DOHH2 (cell line): ENCODE measurements around the gene YTHDF2.
"Not testable (repeated sequence)": the region's sequence is repeated elsewhere in the genome, so short reads cannot be mapped to it uniquely, and the experiment has no call there.

Source experiments
- H3F3A ChIP-seq: fragments of 200-600 bp; sonication (generic), shearing (Covaris generic); 2 replicates; pipeline ENCODE4 v1.6.0; 2016; ENCODE audit warnings: antibody characterized with exemption, mild to moderate bottlenecking; ENCODE audit not compliant: control insufficient read depth, insufficient read depth
- H3K27ac ChIP-seq: fragments of 200-600 bp; sonication (generic); 2 replicates; pipeline ENCODE4 v1.5.1; 2014; ENCODE audit warnings: low read depth, mild to moderate bottlenecking, low read length, moderate library complexity
- H3K27me3 ChIP-seq: fragments of 200-600 bp; sonication (generic); 2 replicates; pipeline ENCODE4 v1.6.1; 2014; ENCODE audit warnings: mild to moderate bottlenecking, low read length, mixed read lengths; ENCODE audit not compliant: control insufficient read depth
- H3K36me3 ChIP-seq: fragments of 200-600 bp; sonication (generic); 2 replicates; pipeline ENCODE4 v1.6.1; 2014; ENCODE audit warnings: mild to moderate bottlenecking, low read length, moderate library complexity, mixed read lengths; ENCODE audit not compliant: control insufficient read depth
- H3K4me1 ChIP-seq: fragments of 200-600 bp; sonication (generic); 2 replicates; pipeline ENCODE4 v1.6.1; 2014; ENCODE audit warnings: mild to moderate bottlenecking, low read length, mixed read lengths; ENCODE audit not compliant: control insufficient read depth
- H3K4me2 ChIP-seq: fragments of 200-600 bp; sonication (generic); 2 replicates; pipeline ENCODE4 v1.6.0; 2014; ENCODE audit warnings: mild to moderate bottlenecking, low read length, moderate library complexity
- H3K4me3 ChIP-seq: fragments of 200-600 bp; sonication (generic); 2 replicates; pipeline ENCODE4 v1.5.1; 2014; ENCODE audit warnings: mild to moderate bottlenecking, low read length, mixed read lengths
- H3K79me2 ChIP-seq: fragments of 200-600 bp; sonication (generic); 2 replicates; pipeline ENCODE4 v1.6.1; 2014; ENCODE audit warnings: mild to moderate bottlenecking, low read length, mixed read lengths; ENCODE audit not compliant: control insufficient read depth
- H3K9me2 ChIP-seq: fragments of 200-600 bp; sonication (generic); replicated peaks from 2 replicates; pipeline ENCODE4 v1.6.1; 2014; ENCODE audit warnings: mild to moderate bottlenecking, low read length, mixed read lengths; ENCODE audit not compliant: control insufficient read depth
- H3K9me3 ChIP-seq: fragments of 200-600 bp; sonication (generic); 2 replicates; pipeline ENCODE4 v1.6.1; 2014; ENCODE audit warnings: antibody characterized with exemption, low read length, mixed read lengths; ENCODE audit not compliant: control insufficient read depth, insufficient read depth
- H4K20me1 ChIP-seq: fragments of 200-600 bp; sonication (generic); 2 replicates; pipeline ENCODE4 v1.6.0; 2014; ENCODE audit warnings: low read depth, mild to moderate bottlenecking, antibody characterized with exemption, low read length, moderate library complexity; ENCODE audit not compliant: control insufficient read depth, insufficient read depth
- EZH2phosphoT487 ChIP-seq: fragments of 200-600 bp; sonication (generic); IDR thresholded peaks from 2 replicates; pipeline ENCODE4 v1.6.1; 2017; ENCODE audit warnings: borderline replicate concordance, mild to moderate bottlenecking, antibody characterized with exemption, low read length, moderate library complexity, mixed read lengths
- TF ChIP-seq, protein P1 (sequence below): fragments of 200-600 bp; sonication (generic); IDR thresholded peaks from one replicate; pipeline ENCODE4 v1.5.1; 2014; ENCODE audit warnings: antibody characterized with exemption, mild to moderate bottlenecking, low read depth, low read length; ENCODE audit not compliant: poor library complexity, severe bottlenecking

Gene YTHDF2

DNA sequence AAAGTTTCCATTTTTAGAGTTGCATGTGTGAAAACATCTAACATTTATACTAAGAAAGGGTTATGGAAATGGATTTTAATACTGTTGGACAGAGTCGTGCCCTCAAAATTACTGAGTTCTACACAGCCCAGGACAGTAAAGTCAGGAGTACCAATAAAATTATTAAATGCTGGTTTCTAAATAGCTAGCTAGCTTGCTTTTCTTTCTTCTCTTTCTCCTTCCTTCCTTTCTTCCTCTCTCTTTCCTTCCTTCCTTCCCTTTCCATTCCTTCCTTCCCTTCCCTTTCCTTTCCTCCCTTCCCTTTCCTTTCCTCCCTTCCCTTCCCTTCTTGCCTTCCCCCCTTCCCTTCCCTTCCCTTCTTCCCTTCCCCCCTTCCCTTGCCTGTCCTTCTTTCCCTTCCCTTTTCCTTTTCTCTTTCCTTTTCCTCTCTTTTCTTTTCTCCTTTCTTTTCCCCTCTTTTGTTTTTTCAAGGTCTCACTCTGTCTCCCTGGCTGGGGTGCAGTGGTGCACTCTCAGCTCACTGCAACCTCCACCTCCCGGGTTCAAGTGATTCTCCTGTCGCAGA is 33.9 kb downstream of the YTHDF2 start:
- H3K27me3 ChIP-seq, result no peaks in the 10 kb centered on the region
- H3F3A ChIP-seq, result peaks cover 35% of the 10 kb centered on the region
- peaks cover 36% of the 10 kb centered on the region for H3K79me2 ChIP-seq
- peaks cover 67% of the 10 kb centered on the region for H3K36me3 ChIP-seq
- TF ChIP-seq, protein P1, sequence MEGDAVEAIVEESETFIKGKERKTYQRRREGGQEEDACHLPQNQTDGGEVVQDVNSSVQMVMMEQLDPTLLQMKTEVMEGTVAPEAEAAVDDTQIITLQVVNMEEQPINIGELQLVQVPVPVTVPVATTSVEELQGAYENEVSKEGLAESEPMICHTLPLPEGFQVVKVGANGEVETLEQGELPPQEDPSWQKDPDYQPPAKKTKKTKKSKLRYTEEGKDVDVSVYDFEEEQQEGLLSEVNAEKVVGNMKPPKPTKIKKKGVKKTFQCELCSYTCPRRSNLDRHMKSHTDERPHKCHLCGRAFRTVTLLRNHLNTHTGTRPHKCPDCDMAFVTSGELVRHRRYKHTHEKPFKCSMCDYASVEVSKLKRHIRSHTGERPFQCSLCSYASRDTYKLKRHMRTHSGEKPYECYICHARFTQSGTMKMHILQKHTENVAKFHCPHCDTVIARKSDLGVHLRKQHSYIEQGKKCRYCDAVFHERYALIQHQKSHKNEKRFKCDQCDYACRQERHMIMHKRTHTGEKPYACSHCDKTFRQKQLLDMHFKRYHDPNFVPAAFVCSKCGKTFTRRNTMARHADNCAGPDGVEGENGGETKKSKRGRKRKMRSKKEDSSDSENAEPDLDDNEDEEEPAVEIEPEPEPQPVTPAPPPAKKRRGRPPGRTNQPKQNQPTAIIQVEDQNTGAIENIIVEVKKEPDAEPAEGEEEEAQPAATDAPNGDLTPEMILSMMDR, result no peak
- TF ChIP-seq EZH2phosphoT487, result no peak
- H3K9me3 ChIP-seq, result no peaks in the 10 kb centered on the region
- peaks cover 23% of the 10 kb centered on the region; the same call in 1 of the 2 replicates for H4K20me1 ChIP-seq
- no peak overlapping the region for H3K27ac ChIP-seq
- no peaks in the 10 kb centered on the region for H3K4me1 ChIP-seq
- no peak overlapping the region for H3K4me3 ChIP-seq
- no peaks in the 10 kb centered on the region for H3K9me2 ChIP-seq
- no peak overlapping the region for H3K4me2 ChIP-seq

DNA sequence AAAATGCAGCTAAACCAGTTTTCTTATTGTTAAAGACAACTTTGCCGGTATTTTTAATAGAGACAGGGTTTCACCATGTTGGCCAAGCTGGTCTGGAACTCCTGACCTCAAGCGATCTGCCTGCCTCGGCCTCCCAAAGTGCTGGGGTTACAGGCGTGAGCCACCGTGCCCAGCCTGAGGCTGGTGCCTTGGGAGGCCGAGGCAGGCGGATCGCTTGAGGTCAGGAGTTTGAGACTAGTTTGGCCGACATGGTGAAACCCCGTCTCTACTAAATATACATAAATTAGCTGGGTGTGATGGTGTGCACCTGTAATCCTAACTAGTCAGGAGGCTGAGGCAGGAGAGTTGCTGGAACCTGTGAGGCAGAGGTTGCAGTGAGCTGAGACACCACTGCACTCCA is 35.2 kb downstream of the YTHDF2 start:
- peaks cover 55% of the 10 kb centered on the region for H3K36me3 ChIP-seq
- H3K79me2 ChIP-seq, result peaks cover 23% of the 10 kb centered on the region
- peaks cover 35% of the 10 kb centered on the region for H3F3A ChIP-seq

DNA sequence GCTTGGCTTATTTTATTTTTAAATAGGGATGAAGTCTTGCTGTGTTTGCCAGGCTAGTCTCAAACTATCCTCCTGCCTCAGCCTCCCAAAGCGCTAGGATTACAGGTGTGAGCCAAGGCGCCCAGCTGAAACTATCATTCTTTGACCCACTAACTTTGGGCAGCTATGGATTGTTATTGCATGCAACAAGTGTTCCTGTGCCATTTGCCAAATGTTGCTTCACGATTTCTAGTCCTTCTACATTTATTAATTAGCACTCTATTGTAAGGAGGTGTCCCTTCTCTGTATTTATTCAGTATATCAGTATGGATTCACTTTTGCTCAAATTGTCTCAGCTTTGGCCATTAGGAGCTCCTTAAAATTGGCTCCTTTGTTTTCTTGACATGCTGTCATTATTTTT is 36.4 kb downstream of the YTHDF2 start:
- Histone ChIP-seq H3K4me3 (no peak overlapping the region), H3K27me3 (no peaks in the 10 kb centered on the region), H3F3A (peaks cover 31% of the 10 kb centered on the region), H3K9me2 (no peaks in the 10 kb centered on the region), H3K9me3 (no peaks in the 10 kb centered on the region), H4K20me1 (0 out of 2 replicates have a peak, but pooled peaks cover 13% of the 10 kb centered on the region), H3K4me2 (no peak overlapping the region), H3K27ac (no peak overlapping the region), H3K4me1 (no peaks in the 10 kb centered on the region), H3K36me3 (peaks cover 48% of the 10 kb centered on the region), H3K79me2 (peaks cover 14% of the 10 kb centered on the region)
- TF ChIP-seq, protein P1, result no peak
- TF ChIP-seq EZH2phosphoT487, result no peak

More for the DNA sequence above, 35.2 kb downstream of the YTHDF2 start:
- H3K4me2 ChIP-seq, H3K9me3 ChIP-seq, H3K4me3 ChIP-seq, H3K27ac ChIP-seq, H3K27me3 ChIP-seq, H3K4me1 ChIP-seq, H3K9me2 ChIP-seq: not testable (repeated sequence)
- peaks cover 15% of the 10 kb centered on the region; the same call in 1 of the 2 replicates for H4K20me1 ChIP-seq

DNA sequence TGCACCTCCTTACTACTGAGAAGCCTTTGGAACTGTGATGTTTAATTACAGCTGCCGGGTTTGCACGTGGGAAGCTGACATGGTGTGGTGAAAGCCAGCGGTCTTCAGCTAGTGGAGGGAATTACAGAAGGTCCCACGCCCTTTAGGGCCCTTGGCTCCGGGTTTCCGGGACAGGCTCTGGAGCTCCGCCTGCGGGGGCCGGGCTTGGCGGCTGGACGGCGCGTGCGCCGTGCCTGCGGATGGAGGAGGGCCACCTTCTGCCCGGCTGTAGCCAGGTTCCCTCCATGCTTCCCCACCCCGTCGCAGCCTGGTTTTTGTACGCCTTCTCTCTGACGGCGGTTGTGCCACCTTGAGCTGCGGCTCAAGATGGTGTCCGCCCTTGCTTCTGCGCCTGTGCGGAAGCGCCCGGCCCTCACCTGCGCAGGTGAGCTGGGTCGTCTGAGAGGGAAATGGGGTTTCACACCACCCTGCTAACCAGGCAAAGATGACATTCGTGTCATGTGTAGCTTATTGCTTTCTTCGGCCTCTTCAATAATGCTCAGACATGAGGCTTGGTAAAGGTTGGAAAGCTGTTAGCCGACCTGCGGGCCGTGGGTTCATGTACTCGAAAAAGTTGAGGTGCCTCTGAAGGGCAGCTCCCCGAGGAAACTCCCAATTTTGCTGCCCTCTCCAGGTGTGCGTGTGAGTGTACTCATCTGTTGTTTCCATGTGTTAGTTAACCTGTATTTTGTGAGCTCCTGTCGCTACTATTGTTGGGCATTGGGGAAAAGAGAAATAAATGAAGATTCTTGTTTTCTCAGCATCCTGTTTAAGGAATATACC is 38.6 kb downstream of the YTHDF2 start:
- Histone ChIP-seq H3K79me2 (no peaks in the 10 kb centered on the region; the same call in 1 of the 2 replicates), H3K27me3 (no peaks in the 10 kb centered on the region), H3K4me3 (no peak overlapping the region; the same call in 1 of the 2 replicates), H3K9me3 (no peaks in the 10 kb centered on the region), H3F3A (peaks cover 25% of the 10 kb centered on the region), H3K9me2 (no peaks in the 10 kb centered on the region), H3K27ac (no peak overlapping the region), H3K4me2 (peak overlapping the region; percentile 25), H3K4me1 (no peaks in the 10 kb centered on the region), H4K20me1 (0 out of 2 replicates have a peak, but pooled peaks cover 13% of the 10 kb centered on the region), H3K36me3 (peaks cover 29% of the 10 kb centered on the region)
- TF ChIP-seq, protein P1, result no peak
- TF ChIP-seq EZH2phosphoT487, result no peak
